Mesodermal cell (in vitro differentiated cells): ENCODE measurements around the gene TLE1.

ENCODE experiments used
- H3K27ac ChIP-seq: 2 replicates; pipeline ENCODE4 v1.7.0; 2013; ENCODE audit warnings: mild to moderate bottlenecking, low read depth, low read length, moderate library complexity; ENCODE audit not compliant: severe bottlenecking
- H3K36me3 ChIP-seq: 2 replicates; pipeline ENCODE4 v1.7.1; 2013; ENCODE audit warnings: mild to moderate bottlenecking, low read length, moderate library complexity; ENCODE audit not compliant: control insufficient read depth, insufficient read depth
- H3K4me1 ChIP-seq: one replicate; pipeline ENCODE4 v1.7.1; 2013; ENCODE audit warnings: mild to moderate bottlenecking, low read length; ENCODE audit not compliant: insufficient read depth, control insufficient read depth, poor library complexity, severe bottlenecking
- H3K4me3 ChIP-seq: 2 replicates; pipeline ENCODE4 v1.7.0; 2013; ENCODE audit warnings: low read length, control low read depth, mild to moderate bottlenecking; ENCODE audit not compliant: insufficient read depth, poor library complexity, severe bottlenecking; ENCODE audit errors: extremely low read depth
- H3K9me3 ChIP-seq: 2 replicates; pipeline ENCODE4 v1.7.1; 2013; ENCODE audit warnings: mild to moderate bottlenecking, low read length, moderate library complexity; ENCODE audit not compliant: control insufficient read depth
- WGBS, 2 experiments: methylation state at CpG; one replicate each; pipeline ENCODE4 v1.1.5; 2013; ENCODE audit warnings: missing lambda C conversion rate in 2 of 2; ENCODE audit not compliant: insufficient coverage in 2 of 2; 5-methylcytosine and 5-hydroxymethylcytosine counted together

TLE1 gene

DNA sequence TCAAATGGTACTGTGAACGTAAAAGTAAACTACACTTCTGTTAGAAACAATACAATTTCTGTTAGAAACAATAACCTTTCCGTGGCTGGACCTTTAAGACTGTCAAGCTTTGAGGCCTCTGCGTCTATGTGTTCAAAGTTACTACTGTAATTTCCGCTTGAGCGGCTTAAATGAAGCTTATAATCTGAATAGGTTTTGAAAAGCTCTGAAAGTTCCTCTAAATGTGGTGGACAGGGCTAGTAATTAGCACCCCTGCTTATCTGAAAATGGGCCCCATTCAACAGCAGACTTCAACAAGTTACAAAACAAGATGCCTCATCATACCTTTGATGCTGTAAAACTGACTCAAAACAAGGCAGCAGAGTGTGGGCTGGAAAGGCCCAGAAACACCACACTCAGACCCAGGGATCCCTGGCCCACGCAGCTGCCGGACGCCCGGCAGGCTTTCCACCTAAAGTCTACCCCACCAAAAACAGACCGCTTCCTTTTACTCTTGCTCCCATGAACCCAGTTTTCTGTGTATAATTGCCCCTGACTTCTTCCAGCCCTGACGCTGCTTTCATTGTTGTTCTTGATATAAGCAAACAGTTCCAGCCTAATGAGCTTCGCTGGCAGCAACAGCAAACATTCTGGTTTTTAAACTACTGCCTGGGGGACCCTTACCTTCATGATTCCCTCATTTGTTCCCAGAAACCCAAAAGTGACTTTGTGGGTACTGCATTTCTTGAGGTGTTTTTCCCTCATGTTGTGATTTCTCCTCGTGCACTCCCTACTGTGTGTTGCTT, 66.7 kb downstream of the TLE1 start:
- no peak overlapping the region for H3K27ac ChIP-seq

DNA sequence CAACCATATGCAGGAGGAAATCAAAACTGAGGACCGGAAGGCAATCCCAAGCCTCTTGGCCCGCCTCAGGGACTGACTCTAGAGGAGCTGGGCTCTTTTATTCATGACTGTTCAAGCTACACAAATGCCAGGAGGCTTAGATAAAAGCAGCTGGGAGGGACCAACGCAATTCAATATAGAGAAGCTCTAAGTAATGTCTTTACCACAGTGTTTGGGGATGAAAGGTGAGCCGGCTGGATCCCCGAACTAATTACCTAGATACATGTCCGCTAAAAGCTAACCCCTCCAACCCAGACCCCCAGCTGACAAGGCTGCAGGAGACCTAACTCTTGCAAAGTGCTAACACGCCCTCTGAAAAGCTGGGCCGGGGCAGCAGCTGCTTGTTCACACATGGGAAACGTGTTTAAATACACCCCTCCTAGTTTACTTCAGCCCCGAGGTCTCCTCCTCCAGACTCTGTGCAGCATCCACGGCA, 67.5 kb downstream of the TLE1 start:
- Histone ChIP-seq H3K27ac (no peak overlapping the region), H3K4me3 (no peak overlapping the region)
- WGBS, 2 experiments: 31 to 52% methylated on average over 5 of the region's 11 CpGs

More for the DNA sequence above, 66.7 kb downstream of the TLE1 start:
- H3K9me3 ChIP-seq: no peaks in the 10 kb centered on the region
- no peak overlapping the region for H3K4me3 ChIP-seq
- H3K36me3 ChIP-seq: peaks cover 25% of the 10 kb centered on the region
- H3K4me1 ChIP-seq: peaks cover 7% of the 10 kb centered on the region
- 86 to 88% methylated on average over 11 of the region's 13 CpGs for WGBS, 2 experiments

GRCh38 chr9:81621118-81621517, 68.2 kb downstream of the TLE1 start:
- WGBS, 2 experiments: 73 to 80% methylated on average over 2 of the region's 2 CpGs
- H3K9me3 ChIP-seq: no peaks in the 10 kb centered on the region
- H3K27ac ChIP-seq: no peak overlapping the region
- H3K4me1 ChIP-seq: peaks cover 7% of the 10 kb centered on the region
- no peak overlapping the region for H3K4me3 ChIP-seq
- H3K36me3 ChIP-seq: peaks cover 28% of the 10 kb centered on the region

More for the DNA sequence above, 67.5 kb downstream of the TLE1 start:
- Histone ChIP-seq H3K9me3 (no peaks in the 10 kb centered on the region), H3K36me3 (peaks cover 28% of the 10 kb centered on the region), H3K4me1 (peaks cover 7% of the 10 kb centered on the region)

- no peaks in the 10 kb centered on the region for H3K9me3 ChIP-seq
- H3K4me3 ChIP-seq: no peak overlapping the region
- H3K36me3 ChIP-seq: peaks cover 35% of the 10 kb centered on the region
- no peak overlapping the region for H3K27ac ChIP-seq
- H3K4me1 ChIP-seq: peaks cover 7% of the 10 kb centered on the region
- WGBS, 2 experiments: 98 to 100% methylated on average over 4 of the region's 5 CpGs
Measured at GRCh38 chr9:81620002-81620390, 69.4 kb downstream of the TLE1 start.

DNA sequence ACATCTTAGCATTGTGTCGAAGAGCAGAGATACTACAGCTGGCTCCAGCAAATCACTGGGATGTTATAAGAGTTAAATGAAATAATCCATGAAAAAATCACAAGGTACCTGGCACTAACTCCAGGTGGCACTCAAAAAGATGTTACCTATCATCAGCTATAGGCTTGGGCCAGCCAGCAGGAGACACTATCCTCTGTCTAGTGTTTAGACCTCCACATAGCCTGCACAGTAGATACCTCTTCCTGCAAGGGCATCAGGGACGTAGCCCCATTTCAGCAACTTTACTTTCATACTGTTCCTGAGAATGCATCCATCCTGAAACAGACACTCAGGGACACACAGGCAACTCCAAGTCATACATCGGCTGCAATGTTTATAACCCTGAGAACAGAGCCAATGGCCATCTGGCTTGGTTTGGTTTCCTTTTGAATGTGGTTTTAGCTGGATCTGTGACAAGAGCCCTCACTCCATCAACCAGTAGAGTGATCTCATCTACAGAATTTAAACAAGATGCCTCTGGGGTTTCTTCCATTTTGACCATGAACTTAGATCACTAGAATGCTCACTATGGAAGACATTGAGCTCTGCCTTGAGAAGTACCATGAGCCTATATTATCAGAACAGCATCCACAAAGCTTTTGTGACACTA, 69.9 kb downstream of the TLE1 start:
- 94 to 100% methylated on average over 2 of the region's 3 CpGs for WGBS, 2 experiments
- peaks cover 7% of the 10 kb centered on the region for H3K4me1 ChIP-seq
- peaks cover 38% of the 10 kb centered on the region for H3K36me3 ChIP-seq

DNA sequence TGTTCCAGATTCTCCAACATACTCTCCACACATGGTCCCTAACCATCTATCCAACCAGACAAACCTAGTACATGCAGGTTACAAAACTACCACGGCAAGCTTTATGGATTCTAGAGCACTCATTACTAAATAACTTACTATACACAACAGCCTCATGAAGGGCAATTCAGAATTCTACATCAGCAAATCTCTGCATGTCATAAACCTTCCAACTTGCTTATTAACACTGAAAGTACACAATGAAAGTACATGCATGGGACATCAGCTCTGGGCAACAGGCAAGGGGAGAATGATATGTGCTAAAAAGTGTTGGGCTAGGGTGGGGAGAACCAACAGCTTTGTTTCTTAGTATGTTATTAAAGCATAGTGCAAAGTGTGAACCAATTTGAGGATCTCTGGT, 70.4 kb downstream of the TLE1 start:
- Histone ChIP-seq H3K27ac (no peak overlapping the region), H3K9me3 (no peaks in the 10 kb centered on the region), H3K4me1 (peaks cover 7% of the 10 kb centered on the region), H3K4me3 (no peak overlapping the region), H3K36me3 (peaks cover 43% of the 10 kb centered on the region)
- WGBS, 2 experiments: 94 to 100% methylated on average over 1 of the region's 1 CpG

More for the DNA sequence above, 69.9 kb downstream of the TLE1 start:
- Histone ChIP-seq H3K27ac (no peak overlapping the region), H3K9me3 (no peaks in the 10 kb centered on the region), H3K4me3 (no peak overlapping the region)

- 80 to 100% methylated on average over 1 of the region's 4 CpGs for WGBS, 2 experiments
- no peak overlapping the region for H3K27ac ChIP-seq
- H3K9me3 ChIP-seq: no peaks in the 10 kb centered on the region
- H3K36me3 ChIP-seq: peaks cover 62% of the 10 kb centered on the region
- H3K4me3 ChIP-seq: no peak overlapping the region
- peaks cover 5% of the 10 kb centered on the region for H3K4me1 ChIP-seq
Measured at GRCh38 chr9:81616141-81616540, 73.2 kb downstream of the TLE1 start.

- H3K27ac ChIP-seq: no peak overlapping the region
- peaks cover 16% of the 10 kb centered on the region for H3K4me1 ChIP-seq
- no peak overlapping the region for H3K4me3 ChIP-seq
- H3K9me3 ChIP-seq: no peaks in the 10 kb centered on the region
- peaks cover 52% of the 10 kb centered on the region for H3K36me3 ChIP-seq
- 92 to 97% methylated on average over 6 of the region's 6 CpGs for WGBS, 2 experiments
Measured at GRCh38 chr9:81614335-81614734, 75.0 kb downstream of the TLE1 start.

DNA sequence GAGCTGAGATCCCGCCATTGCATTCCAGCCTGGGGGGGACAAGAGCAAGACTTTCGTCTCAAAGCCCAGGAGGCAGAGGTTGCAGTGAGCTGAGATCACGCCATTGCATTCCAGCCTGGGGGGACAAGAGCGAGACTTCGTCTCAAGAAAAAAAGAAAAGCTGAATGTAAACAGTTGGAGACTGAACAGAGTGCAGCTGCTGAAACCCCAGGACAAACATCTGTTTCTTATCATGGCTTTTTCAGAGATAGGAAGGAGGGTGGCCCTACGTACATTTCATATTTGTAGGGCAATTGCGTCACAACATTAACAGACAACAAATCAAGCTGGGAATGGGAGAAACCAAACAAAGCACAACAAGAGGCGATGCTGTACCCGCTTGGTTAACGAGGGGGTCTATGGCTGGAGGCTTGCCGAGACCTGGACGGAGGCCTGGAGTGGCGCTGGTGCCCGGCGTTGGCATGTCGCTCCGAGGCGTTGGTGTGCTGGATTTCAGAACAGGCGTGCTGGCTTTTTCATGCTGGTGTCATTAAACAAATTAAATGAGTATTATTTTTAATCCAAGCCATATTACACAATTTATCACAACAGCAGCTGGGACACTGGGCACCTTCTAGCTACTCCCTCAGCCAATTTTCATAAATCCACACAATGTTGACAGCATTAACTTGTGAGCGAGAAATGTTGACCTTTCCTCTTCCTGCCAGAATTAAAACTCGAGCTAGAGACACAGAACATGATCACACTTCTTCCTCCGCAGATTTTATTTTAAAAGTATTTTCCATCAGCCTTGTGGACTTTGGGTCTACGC, 76.1 kb downstream of the TLE1 start:
- Histone ChIP-seq H3K9me3 (no peaks in the 10 kb centered on the region), H3K36me3 (peaks cover 48% of the 10 kb centered on the region), H3K4me1 (peaks cover 19% of the 10 kb centered on the region), H3K27ac (no peak overlapping the region), H3K4me3 (no peak overlapping the region)
- WGBS, 2 experiments: 93 to 94% methylated on average over 12 to 14 of the region's 23 CpGs

- Histone ChIP-seq H3K4me3 (no peak overlapping the region), H3K36me3 (peaks cover 58% of the 10 kb centered on the region), H3K27ac (no peak overlapping the region), H3K4me1 (peaks cover 19% of the 10 kb centered on the region), H3K9me3 (no peaks in the 10 kb centered on the region)
- 93 to 94% methylated on average over 22 of the region's 23 CpGs for WGBS, 2 experiments
Measured at GRCh38 chr9:81611664-81612063, 77.7 kb downstream of the TLE1 start.
